NCI-H510A (cell line): ENCODE measurements around the gene MAGEA4.
"Not testable (repeated sequence)": the region's sequence is repeated elsewhere in the genome, so short reads cannot be mapped to it uniquely, and the experiment has no call there.

Experiments
- DNase-seq: peaks from one replicate; lab custom pipeline; 2025; lab: John Stamatoyannopoulos, UW

The MAGEA4 gene, protein sequence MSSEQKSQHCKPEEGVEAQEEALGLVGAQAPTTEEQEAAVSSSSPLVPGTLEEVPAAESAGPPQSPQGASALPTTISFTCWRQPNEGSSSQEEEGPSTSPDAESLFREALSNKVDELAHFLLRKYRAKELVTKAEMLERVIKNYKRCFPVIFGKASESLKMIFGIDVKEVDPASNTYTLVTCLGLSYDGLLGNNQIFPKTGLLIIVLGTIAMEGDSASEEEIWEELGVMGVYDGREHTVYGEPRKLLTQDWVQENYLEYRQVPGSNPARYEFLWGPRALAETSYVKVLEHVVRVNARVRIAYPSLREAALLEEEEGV

DNA sequence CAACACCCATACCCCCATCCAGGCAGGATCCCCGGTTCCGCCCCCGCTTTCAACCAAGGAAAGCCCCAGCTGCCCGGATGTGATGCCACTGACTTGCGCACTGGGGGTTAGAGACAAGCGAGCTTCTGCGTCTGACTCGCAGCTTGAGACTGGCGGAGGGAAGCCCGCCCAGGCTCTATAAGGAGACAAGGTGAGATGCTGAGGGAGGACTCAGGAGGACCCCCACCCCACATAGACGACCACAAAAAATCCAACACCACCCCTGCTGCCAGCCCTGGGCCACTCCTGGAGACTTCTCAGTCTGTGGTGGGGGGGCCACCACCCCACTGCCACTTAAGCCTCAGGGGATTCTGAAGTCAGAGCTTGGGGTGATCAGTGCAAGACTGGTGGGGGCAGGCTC lies at the start of gene MAGEA4:
MAGEA4 (plus strand) TSS at position 110 of the 400 bp plus-strand sequence. CDS start 10,776 bp downstream, outside the sequence.
- DNase-seq, result no peak

DNA sequence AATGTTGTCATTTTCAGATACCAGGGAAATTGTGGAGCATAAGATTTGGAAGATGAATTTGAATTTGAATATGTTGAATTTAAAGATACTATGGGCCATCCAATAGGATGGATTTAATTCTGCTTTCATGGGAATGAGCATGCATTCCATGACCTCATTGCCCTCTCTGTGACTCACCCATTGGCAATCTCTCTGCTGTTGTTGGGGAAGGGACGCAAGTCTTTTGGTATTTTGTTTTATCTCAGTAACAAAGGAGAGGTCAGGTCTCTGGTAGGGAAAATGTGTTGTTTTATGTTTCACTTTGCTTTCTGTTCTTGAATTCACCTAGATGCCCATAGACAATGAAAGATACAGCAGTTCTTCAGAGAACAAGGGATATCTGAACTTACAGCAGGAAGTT lies 42.1 kb upstream of the MAGEA4 start:
- DNase-seq, result no peak

DNA sequence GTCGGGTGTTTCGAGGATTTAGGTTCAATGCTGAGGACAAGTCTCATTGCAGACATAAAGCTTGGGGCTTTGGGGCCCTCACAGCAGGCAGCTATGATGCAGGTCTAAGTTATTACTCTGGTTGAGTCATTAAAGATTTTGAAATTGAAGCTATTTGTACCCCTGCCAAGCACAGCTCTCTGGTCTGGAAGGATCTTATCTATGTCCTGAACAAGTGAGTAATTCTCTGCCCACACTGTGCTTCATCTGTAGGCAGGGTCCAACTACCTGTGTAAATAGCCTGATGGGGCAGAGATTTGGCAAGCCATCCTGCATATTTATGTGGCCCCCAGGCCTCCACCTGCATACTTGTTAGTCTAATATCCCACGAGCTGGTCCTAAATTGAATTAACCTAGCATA lies 41.4 kb upstream of the MAGEA4 start:
- no peak for DNase-seq

DNA sequence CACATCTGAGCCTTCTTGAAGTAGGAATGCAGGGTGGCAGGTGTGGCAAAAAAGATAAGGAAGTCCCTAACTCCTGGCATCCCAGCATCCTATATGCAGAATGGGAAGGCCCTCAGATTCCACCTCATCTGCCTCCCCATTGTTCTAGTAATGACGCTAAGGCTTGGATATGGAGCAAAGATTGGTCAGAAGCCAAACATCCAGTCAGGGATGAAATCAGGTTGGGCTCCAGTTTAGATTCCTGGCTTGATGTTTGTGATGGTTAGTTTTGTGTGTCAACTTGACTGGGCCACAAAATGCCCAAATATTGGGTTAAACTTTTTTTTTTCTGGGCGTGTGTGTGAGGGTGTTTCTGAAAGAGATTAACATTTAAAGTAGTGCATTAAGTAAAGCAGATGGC lies 39.6 kb upstream of the MAGEA4 start:
- no peak for DNase-seq

DNA sequence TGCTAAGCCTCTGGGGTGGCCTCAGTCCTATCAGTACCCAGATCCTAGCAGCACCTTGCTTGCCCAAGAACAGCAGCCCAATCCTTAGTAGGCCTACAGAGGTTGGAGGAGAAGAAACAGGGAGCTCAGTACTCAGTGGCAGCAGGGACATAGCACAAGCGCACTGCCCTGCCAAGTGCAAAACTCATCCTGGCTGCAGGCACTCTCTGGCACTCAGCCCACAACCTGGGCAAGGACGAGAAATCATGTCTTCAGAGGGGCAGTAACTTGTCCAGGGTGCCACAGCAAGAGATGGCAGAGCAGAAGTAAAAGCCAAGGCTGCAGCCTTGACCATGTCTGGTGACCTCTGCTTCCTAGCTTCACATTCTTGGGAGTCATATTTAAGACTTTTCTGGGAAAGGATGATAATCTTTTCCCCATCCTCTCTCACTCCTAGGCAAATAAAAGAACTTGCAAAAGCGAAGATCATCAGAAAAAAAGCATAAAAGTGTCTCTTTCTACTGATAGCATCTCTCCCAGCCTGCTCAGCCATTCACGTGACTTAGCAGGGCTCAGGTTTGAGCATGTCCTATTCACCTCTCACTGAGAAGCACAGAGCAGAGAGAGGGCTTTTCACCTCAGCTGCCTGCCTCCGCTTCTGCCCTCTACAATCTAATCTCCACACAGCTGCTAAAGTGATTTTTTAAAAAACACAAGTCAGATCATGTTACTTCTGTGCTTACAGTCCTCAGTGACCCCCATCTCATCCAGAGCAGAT lies 37.2 kb upstream of the MAGEA4 start:
- no peak for DNase-seq

DNA sequence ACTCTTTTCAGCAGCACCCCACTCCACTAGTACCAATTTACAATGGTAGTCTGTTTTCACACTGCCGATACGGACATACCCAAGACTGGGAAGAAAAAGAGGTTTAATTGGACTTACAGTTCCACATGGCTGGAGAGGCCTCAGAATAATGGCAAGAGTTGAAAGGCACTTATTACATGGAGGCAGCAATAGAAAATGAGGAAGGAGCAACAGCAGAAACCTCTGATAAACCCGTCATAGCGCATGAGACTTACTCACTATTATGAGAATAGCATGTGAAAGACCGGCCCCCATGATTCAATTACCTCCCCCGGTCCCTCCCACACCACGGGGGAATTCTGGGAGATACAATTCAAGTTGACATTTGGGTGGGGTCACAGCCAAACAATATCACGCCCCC lies 34.1 kb upstream of the MAGEA4 start:
- DNase-seq, result no peak

DNA sequence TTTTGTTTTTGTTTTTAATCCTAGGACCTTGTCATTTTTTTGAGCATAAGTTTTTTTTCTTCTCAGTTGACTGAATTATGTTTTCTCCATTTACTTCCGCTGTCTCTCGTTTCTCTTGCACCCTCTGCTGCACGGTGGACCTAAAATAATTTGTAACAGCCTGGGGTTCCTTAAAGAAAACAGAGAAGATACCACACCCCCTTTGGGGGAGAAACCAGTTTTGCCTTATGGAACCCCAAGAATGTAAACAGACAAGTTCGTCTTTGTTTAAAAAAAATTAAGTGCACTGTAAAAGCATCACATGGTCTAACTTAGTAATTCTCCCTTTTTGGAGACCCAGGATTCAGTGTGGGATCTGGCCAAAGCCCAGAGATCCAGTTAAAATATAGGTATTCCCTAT lies 32.8 kb upstream of the MAGEA4 start:
- DNase-seq, result no peak

DNA sequence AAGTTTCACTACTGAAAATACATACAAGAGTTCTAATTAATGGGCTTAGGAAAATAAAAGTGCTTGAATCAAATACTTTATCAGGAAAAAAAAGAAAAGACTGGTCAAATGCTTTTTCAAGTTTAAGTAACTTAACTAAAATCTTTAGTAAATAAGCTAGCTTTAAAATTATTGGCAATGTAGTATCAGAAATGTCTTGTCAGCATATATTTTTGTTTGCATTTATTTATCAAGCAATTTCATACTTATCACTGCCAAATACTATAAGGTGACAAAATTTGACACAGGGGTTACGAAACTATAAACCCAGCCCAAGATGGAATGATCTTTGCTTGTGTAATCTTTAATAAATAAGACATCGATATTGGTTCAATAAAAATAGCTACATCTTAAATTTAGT lies 31.8 kb upstream of the MAGEA4 start:
- DNase-seq, result no peak

DNA sequence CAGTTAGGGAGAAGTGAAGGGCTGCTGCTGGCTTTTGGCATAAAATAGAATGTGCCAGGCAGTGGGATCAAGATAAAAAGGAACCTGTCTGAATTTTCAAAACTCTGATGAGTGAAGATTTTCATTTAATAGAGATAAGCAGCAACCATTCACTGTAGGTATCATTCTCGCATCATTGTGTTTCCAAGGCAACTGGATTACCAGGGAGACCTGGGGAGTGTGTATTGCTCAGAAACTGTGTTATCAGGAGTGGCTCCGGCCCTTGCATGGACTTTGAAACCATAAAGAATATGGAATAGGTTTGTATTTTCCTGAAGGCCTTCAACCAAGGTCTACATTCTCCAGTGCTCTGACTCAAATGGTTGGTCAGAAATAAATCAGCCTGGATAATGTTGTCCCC lies 23.3 kb upstream of the MAGEA4 start:
- DNase-seq, result no peak

DNA sequence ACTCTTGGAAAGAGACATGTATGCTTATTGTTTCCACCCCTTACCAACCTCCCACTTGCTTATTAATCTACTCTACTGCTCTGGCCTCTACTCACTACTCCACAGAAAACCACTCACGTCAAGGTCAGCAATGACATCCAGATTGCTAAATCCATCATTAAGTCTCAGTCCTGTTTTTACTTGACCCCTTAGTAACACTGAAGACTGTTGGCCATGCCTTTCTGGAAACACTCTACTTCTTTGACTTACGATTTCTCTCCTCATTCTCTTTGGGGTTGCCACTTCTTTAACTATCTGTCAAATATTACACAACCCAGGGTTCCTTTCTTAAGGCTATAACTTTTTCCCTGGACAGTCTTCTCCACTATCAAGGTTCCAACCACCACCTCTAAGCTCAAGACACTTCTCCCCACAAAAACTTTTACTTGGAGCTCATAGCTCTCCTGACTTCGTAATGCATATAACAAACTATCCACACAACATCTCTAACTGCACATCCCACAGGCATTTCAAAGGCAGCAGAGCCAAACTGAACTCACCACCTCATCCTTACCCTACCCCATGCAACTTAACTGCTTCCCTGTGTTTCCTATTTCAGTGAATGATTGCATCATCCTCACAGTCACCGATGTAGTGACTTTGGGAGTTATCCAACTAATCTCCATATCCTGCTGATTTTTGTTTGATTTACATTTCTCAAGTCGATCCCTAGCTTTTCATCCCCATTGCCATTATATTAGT lies 15.8 kb upstream of the MAGEA4 start:
- DNase-seq, result no peak

DNA sequence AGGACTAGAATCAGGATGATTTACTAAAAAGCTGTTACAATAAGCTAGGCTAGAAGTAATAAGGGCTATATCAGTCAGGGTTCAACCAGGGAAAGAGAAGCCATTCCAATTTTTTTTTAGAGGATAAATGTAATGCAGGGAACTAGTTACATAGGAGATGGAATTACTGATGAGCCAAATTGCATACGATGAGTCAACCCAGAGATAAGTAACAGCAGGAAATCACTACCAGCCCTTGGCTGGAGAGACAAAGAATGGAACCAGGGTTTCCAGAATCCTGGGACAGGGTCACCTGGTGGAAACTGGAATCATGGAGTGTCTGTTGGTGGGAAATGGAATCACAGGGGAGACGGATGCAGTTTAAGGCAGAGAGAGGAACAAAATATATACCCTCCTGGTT lies 13.1 kb upstream of the MAGEA4 start:
- no peak for DNase-seq

DNA sequence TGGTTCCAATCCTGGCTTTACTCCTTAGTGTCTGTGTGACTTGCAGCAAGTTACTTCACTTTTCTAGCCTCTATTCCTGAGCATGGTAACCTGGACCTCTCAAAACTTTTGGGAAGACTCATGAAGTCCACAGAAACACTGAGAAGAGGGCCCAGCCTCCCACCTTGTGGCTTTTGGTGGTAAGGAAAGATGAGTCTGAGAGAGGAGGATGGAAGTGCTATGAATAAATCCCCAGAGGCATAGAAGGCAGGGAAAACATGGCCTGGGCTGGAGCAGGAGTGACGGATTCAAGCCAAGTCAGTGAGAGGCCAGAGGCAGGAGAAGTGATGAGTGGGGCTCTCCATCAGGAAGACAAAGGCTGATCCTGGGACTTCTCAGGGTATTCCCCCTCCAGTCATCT lies 10.9 kb upstream of the MAGEA4 start:
- DNase-seq, result no peak

DNA sequence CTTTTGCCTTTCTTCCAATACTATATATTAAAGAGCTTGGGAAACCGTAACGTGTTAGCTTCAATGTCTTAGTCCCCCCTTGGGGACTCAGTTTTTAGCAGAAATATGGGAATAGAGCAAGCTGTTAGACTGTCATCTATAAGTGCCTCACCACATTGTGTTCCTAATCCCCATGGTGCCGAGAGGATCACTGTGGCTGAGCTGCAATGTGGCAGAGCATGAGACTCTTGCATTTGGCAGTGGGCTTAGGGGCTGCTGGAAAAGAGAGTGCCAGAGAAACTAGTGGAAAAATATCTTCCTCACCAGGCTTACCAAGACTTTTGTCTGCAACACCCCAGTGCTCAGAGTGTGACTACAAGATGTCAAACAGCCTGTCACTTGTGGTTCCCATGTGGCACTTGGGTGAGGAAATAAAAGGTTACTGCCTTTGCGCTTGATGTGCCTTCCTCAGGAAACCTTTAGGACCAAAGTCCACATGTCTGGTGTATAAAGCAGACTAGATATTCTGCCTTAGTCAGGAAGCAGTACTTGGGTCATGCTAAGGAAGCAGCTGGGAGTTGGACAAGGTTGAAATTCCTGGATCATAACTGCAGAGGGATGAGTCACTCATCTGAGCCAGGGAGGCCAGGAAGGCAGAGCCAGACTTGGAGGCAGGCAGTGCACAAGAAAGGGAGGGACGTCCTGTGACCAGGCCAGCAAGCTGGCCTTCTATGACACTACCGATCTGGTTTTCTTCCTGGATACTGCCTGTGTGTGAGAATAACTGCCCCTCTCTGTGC lies 9.7 kb upstream of the MAGEA4 start:
- no peak for DNase-seq

DNA sequence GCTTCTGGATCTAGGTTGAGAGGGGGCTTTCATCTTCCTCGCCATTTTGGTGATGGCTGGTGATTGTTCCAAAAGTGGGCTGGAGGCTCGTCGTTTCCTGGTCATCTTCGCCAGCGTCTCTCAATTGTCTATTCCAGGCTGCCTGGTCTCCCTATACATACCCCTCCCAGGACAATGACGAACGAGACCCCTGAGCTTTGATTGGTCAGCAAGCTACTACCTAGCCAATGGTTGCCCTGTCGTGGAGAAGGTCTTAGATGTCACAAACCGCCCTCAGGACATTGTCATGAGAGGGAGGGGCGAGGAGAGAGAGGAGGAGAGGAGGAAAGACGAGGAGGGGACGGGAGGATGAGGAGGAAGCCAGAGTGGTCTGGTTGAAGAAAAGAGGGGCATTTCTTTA lies 7.7 kb upstream of the MAGEA4 start:
- no peak for DNase-seq

DNA sequence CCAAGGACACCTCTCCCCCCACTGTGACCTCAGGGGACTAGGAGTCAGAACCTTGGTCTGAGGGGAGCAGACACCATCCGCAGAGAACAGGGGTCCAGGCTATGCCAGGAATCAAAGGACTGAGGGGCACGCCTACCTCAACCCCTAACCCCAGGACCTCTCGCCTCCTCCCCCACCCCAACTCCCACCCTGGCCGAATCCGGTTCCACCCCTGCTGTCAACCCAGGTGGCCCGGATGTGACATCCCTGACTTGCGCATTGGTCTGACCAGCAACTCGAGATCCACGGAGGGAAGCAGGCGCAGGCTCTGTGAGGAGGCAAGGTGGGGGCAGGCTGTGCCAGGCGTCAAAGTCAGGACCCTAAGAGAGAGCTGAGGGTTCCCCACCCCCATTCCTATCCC lies 468 bp upstream of the MAGEA4 start:
- DNase-seq, result no peak

DNA sequence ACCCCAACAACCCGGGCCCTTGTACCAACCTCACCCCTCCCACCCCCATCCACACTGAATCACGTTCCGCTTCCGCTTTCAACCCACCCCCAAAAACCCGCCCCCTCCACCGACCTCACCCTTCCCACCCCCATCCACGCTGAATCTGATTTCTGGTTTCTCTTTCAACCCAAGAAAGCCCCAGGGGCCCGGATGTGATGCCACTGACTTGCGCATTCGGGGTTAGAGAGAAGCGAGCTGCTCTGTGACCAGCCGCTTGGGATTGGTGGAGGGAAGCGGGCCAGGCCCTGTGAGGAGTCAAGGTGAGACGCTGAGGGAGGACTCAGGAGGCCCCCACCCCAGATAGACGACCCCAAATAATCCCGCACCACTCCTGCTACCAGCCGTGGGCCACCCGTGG lies 6.0 kb downstream of the MAGEA4 start:
- DNase-seq, result not testable (repeated sequence)

DNA sequence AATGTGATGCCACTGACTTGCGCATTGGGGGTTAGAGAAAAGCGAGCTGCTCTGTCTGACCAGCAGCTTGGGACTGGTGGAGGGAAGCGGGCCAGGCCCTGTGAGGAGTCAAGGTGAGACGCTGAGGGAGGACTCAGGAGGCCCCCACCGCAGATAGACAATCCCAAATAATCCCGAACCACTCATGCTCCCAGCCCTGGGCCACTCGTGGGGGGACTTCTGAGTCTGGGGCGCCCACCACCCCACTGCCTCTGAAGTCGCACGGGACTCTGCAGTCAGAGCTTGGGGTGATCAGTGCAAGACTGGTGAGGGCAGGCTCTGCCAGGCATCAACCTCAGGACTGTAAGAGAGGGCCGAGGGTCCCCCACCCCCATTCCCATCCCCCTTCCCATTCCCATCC lies 6.9 kb downstream of the MAGEA4 start:
- no peak for DNase-seq

DNA sequence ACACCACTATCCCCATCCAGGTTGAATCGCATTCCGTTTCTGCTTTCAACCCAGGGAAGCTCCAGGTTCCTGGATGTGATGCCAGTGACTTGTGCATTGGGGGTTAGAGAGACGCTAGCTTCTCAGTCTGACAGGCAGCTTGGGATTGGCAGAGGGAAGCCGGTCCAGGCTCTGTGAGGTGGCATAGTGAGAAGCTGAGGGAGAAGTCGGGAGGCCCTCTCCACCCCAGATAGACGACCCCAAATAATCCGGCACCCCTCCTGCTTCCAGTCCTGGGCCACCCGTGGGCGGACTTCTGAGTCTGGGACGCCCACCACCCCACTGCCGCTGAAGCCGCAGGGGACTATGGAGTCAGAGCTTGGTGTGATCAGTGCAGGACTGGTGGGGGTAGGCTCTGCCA lies 7.4 kb downstream of the MAGEA4 start:
- no peak for DNase-seq

DNA sequence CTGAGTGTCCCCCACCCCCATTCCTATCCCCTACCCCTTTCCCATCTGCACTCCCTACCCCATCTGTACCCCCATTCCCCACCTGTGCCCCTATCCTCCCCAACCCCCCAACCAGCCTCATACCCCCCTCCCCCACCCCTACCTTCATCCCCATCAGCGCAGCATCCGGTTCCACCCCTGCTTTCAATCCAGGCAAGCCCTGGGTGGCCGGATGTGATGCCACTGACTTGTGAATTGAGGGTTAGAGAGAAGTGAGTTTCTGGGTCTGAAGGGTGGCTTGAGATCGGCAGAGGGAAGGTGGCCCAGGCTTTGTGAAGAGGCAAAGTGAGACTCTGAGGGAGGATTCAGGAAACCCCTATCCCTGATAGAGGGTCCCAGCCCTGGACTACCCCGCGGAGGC lies 7.8 kb downstream of the MAGEA4 start:
- no peak for DNase-seq

DNA sequence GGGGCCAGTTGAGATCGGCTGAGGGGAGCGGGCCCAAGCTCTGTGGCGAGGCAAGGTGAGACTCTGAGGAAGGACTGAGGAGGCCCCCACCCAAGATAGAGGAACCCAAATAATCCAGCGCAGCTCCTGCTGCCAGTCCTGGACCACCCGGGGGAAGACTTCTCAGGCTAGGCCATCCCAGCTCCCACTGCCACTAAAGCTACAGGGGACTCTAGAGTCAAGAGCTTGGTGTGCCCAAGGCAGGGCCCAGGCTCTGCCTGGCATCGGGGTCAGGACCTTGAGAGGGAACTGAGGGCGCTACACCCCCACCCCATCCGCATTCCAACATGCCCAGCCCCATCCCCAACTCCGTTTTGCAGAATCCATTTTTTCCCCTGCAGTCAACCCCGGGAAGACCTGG lies 8.6 kb downstream of the MAGEA4 start:
- no peak for DNase-seq

DNA sequence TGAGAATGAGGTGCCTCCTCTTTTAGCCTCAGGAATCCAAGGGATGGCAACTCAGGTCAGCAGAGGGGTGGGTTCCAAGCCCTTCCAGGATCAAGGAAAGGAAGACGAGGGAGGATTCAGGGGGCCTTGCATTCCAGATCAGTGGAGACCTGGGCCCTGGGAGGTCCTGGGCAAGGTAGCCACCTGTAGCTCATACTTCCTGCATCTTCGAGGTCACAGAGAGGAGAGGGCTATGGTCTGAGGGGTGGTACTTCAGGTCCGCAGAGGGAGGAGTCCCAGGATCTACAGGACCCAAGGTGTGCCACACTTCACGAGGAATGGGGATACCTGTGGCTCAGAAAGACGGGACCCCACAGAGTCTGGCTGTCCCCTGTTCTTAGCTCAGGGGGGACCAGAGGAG lies 9.2 kb downstream of the MAGEA4 start:
- no peak for DNase-seq

DNA sequence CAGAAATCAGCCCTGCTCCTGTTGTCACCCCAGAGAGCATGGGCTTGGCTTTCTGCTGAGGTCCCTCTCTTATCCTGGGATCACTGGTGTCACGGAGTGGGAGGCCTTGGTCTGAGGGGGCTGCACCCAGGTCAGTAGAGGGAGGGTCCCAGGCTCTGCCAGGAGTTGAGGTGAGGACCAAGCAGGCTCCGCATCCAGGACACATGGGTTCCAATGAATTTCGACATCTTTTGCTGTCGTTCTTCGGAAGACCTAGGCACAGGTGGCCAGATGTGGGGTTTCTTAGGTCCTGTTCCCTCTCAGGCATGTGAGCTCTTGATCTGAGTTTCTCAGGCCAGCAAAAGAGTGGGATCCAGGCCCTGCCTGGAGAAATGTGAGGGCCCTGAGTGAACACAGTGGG lies 10.0 kb downstream of the MAGEA4 start:
- DNase-seq, result no peak
